Measurements from ENCODE around the gene TEX14. TPM values are rescaled to one million over a fixed set of nuclear protein-coding genes. Genes with fewer than 3 reads are reported as not detected.

The TEX14 gene
- total RNA-seq, 4 donors from 2014 or later: under 0.01 TPM; not detected in 2

DNA sequence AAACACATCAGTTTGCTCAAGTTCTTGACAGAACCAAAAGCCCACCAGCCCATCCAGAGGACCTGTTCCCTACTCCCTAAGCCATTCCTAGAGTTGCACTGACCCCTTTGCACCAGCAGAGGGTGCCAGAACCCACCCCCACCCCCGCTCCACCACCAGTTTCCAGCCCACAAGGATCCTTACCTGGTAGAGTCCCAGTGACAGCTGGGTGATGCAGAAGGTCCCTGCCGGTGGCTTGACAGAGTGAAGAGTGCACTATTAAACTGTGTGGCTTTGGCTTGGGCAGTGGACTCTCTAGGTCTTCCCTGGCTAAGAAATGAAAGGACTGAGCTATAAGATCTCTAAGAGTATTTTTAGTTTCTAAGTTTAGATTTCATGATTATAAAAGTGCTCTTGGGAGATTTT is 104.1 kb downstream of the TEX14 start:
- TF ChIP-seq CTCF (IDR thresholded peaks at IDR 0.05; ENCODE audit: low read depth): no peak

DNA sequence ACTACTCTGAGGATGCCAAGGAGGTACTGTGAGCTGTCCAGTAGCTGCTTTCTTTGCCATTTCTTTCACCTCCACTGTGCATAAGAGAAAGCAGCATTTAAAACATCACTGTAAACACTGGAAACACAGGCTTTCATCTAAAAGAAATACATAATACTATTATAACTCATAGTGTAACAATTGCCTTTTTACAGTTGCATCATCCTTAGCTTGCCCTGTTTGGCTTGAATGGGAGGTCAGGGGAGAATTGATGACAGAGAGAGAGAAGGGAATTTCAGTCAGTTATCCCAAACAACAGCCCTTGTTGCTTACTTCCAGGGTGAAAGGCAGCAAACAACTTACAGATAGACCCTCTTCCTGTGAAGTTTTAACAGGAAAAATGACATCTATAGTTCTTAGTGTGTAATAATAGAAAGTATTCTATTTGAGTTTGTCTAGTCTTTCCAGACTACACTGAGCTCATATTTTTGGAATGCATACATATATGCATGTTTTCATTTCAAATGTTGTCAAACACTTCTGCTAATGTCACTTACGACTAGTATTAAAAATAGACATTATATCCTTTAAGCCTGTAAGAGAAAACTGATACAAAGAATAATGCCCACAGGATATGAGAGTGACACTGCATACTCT is 105.7 kb downstream of the TEX14 start:
- no peak for TF ChIP-seq CTCF (IDR thresholded peaks at IDR 0.05; ENCODE audit: low read depth)

GRCh38 chr17:58585554-58585953 is 106.3 kb downstream of the TEX14 start:
- no peak for TF ChIP-seq CTCF (IDR thresholded peaks at IDR 0.05; ENCODE audit: low read depth)

DNA sequence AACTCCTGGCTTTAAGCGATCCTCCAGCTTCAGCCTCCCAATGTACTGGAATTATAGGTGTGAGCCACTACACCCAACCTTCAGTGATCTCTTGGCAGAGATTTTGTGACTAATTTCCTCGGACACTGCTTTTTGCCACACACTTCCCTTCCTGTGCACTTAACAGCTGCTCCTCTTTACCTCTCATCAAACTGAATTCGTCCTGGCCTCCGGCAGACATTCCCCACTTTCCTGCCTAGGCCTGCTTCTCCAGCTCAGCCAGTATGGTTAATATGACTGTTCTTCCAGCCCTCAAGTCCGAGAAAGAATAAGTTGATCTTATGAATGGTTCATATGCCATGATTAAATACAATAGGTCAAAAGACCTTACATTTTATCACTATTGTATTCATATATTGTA is 108.4 kb downstream of the TEX14 start:
- TF ChIP-seq CTCF (IDR thresholded peaks at IDR 0.05; ENCODE audit: low read depth): no peak

DNA sequence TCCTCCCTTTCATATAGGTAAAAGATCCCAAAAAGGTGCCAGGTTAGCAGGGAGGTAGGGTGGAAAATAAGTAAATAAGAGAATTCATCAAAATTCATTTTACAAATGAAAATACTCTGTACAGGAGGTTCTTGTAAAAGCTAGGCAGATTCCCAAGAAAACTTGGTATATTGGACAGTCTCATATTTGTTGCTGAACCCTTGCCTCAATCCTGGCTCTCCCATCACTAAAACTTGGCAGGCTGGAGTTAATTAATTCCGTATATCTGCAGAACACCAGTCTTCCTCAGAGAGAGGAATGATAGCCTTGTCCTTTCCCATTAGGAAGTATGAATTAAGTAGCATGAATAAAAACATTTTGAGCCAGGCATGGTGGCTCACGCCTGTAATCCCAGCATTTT is 111.2 kb downstream of the TEX14 start:
- TF ChIP-seq CTCF (IDR thresholded peaks at IDR 0.05; ENCODE audit: low read depth): no peak

DNA sequence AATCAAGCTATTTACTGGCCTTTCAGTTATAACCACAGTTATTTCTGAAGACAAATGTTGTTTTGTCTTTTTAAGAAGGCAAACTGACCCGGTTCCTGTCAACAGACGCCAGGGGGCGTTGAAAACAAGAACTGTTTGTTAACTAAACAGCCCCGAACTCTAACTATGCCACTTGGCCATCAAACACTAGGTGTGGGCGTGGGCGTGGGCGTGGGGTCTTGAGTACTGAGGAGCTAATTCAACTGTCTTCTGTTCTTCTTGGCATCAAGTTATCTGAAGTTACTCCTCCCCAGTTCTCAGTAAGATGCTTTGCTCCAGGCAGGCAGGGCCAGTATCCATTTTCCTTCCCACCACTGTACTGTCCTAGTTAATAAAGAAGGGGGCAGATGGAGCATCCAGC is 114.1 kb downstream of the TEX14 start:
- no peak for TF ChIP-seq CTCF (IDR thresholded peaks at IDR 0.05; ENCODE audit: low read depth)

DNA sequence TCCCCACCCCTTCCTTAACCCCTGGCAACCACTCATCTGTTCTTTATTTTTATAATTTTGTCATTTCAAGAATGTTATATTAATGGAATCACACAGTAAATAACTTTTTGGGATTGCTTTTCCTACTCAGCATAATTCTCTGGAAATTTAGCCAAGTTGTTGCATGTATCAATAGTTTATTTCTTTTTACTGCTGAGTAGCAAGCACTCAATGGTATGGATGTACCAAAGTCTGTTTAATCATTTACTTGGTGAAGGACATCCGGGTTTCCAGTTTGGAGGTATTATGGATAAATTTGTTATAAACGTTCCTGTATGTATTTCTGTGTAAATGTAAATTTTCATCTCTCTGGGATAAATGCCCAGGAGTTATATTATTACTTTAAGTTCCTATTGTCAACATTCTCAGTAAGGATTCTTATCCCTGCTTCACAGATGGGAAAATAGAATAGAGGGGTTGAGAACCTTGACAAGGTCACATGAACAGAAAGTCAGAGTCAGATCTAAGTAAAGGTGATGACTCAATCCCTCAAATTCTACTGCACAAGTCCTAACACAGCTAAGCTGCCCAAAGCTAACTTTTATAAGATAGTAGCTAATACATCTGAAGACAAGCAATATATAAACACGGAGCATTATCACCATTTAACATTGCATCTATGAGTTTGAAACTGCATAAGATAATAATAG is 115.0 kb downstream of the TEX14 start:
- no peak for TF ChIP-seq CTCF (IDR thresholded peaks at IDR 0.05; ENCODE audit: low read depth)

Measured in subcutaneous adipose tissue (tissue), 4 donors.